MV-4-11 (cell line): Measurements from ENCODE around the gene OBSL1.

Experiments used
- DNase-seq: peaks from one replicate; lab custom pipeline; 2025; lab: John Stamatoyannopoulos, UW

The OBSL1 gene

DNA sequence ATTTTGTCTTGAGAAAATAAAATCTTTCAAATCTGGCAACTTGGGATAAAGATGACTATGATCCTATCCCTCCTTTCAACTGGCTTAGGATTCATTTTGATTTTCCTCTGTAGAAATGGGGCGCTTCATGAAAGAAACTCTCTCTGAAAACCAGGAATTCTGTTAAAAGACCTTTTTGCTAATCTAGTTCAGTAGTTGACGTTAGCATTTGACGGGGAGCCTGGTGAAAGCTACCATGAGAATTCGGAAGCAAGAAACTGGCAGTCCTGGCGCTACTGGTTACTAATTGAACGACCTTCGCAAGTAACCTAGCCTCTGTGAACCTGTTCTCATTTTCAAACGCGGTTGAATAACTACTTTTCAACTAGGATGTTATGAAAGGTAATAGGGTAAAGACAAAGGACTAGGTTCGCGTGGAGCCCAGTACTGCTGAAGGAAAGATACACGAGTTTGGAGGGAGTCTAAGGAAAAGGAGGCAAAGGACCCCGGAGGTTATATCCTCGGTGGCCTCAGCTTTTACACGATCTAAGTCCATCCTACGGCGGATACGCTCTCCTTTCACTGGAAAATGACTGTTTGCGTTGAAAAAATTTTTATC lies 25.7 kb upstream of the OBSL1 start:
- peak; percentile 30 for DNase-seq

DNA sequence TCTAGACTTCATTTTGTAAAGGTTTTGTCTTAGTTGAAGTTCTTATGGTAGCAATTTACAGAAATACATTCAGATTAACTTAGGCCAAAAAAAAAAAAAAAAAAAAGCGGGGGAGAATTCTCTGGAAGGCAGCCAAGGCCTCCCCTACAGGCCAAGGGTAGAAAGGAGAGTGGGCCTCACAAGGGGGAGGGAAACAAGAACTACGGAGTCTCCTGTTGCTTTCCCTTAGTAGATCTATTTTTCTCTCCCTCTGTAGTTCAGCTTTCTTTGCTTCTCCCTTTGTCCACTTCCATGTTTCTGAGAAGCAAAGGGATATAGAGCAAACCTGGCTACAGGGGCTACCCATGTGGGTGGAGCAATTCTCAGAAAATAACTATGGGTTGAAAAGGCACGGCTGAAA lies 23.9 kb upstream of the OBSL1 start:
- peak; percentile 13 for DNase-seq

DNA sequence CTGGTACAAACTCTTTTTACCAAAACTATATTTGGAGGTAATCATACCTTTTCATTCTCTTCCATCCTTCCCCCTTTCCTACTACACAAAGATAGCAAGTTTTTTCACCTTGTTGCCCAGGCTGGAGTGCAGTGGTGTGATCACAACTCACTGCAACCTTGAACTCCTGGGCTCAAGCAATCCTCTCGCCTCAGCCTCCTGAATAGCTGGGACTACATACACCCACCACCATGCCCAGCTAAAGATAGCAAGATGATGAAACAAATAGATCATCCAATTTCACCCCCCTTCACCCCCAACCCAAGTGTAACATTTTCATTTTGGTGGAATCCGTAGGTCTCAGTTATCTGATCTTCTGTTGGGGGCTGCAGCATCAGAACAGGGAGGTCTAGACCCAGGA lies 21.8 kb upstream of the OBSL1 start:
- DNase-seq, result no peak

DNA sequence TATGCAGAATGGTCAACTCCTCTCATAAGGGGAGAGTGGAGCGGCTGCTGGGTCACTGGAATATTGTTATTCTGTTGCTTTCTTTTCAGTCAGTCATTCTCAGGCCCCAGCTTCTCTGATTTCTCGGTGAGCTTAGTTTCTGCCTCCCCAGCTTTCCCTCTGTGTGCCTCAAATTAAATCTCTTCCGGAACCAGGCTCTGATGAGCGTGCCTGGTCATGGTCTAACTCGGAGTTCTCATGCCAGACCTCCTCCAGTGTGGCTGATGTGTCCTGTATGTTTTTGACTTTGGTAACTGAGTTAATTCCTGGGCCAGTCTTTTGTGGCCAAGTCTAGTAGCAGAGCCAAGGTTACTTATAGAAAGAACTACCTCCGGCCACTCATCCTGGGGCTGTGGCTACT lies 21.4 kb upstream of the OBSL1 start:
- no peak for DNase-seq

DNA sequence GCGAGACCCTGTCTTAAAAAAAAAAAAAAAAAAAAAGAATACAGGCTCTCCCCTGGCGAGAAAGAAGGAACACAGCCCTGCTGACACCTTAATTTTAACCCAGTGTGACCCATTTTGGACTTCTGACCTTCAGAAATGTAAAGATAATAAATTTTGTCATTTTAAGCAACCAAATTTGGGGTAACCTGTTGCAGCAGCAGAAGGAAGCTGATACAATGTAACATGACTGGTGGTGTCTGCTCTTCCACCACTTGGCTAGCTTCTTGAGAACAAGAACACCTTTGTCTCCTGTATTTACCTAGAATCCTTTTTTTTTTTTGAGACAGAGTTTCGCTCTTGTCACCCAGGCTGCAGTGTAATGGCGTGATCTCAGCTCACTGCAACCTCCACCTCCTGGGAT lies 19.8 kb upstream of the OBSL1 start:
- no peak for DNase-seq

DNA sequence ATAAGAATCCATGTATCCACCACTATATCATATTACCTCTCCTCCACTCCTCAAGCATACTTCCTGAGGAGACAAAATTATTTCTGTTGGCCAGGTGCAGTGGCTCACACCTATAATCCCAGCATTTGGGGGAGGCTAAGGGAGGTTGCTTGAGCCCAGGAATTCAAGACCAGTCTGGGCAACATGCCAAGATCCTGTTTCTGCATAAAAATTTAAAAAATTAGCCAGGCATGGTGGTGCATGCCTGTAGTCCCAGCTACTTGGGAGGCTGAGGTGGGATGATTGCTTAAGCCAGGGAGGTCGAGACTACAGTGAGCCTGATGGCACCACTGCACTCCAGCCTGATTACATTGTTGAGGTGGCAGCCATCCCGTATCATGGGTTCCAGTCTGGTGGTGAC lies 10.0 kb upstream of the OBSL1 start:
- DNase-seq, result no peak

DNA sequence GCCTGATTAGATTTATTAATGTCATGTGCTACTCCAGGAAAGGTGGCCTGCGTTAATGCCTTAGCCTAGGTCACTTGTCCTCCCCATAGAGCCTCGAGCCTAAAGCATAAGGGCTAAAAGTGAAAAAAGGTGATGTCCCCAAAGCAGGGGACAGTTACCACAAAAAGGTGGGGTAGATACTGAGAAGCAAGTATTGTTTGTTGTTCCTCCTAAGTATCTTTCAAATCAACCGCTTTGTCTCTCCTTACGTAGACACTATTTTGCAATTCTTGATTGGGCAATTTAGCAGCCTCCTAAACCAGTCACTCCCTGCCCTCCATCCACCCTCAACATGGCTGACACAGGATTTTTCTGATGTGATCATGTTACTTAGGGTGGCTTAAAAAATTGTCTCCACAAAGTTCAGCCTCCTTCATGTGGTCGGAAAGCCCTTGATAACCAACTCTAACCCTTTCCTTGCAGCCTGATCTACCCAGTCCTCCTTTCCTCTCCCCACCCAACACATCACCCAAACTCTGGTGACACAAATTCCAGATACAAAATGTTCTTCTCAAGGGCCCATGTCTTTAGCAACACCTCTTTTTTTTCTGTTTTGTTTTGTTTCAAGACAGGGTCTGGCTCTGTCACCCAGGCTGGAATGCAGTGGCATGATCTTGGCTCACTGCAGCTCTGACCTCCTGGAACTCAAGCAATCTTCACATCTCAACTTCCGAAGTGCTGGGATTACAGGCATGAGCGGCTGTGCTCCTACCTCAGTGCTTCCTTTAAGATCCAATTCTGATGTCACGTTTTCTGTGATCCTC lies 7.7 kb upstream of the OBSL1 start:
- DNase-seq, result peak; percentile 84

DNA sequence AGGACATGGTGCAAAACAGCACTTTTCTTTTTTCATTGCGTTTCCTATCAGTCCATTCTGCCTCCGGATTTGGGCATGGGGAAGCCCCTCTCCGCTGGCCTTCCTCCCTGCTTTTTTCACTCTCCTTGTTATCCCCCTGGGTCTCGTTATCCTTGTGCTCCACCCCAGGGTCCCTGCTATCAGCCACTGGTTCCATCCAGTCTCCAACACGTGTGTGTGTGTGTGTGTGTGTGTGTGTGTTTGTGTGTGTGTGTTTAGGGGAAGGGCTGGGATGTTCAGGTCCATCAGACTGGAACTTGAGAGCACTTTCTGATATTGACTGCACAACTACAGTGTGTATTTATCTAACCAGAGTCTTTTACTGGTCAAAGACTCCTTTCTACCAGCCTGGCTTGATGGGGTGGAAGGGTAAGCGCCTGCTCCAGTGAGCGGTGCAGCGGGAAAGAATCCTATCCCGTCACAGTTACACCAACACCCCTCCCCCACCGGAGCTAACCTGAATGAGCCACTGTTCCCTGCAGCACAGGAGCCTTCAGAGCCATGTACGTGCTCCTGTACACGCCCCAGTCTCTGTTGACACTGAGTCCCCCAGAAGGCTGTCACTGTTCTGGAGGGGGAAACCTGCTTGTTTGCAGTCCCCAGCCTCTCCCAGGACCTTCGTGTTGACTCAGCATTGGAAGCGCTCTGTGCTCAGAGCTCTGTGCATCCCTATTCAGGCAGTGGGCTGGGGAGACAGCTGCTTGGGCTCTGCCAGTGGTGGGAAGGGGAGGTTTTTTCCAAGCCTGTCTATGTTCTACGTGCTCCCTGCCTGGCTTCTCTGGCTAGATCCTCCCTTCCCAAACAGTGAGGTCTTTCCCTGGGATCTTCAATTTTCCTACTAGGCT lies 5.4 kb upstream of the OBSL1 start:
- DNase-seq, result no peak

DNA sequence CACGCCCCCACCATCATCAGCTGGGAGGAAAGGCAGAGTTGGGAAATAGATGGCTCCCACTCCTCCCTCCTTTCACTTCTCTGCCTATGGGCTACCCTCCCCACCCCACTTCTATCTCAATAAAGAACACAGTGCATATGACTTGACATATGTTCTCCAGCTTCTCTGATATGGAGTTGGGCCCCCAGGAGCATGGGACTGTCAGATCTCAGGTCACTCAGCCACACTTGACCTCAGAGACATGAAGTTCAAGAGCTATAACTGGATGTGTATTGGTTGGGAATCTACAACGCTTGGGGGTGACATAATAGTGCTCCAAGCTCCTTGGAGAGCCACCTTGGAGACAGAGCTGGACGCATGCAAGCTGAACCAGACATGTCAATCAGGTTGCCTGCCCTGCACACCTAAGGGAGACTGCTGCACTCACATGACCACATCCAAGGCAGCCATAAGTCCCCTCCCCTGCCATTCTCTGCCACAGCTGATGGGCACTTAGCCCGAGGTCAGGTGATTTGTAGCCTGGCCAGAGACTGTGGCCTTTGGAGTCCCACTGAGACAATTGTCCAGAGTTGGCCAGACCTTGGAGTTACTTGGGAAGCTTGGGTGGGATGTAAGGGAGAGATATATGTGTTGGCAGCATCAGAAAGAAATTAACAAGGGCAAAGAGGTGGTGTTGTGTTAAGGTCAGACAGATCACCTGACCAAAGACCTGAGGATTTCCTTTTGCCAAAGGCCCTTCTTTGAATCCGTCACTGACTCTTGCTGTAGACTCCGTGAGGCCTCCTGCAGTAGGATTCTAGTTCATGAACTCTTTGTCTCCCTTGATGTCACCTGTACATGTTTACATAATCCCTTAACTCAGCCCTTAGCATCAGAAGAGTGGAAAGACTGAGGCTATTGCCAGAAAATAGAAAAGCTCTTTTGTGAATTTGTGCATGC lies 4.5 kb upstream of the OBSL1 start:
- no peak for DNase-seq

DNA sequence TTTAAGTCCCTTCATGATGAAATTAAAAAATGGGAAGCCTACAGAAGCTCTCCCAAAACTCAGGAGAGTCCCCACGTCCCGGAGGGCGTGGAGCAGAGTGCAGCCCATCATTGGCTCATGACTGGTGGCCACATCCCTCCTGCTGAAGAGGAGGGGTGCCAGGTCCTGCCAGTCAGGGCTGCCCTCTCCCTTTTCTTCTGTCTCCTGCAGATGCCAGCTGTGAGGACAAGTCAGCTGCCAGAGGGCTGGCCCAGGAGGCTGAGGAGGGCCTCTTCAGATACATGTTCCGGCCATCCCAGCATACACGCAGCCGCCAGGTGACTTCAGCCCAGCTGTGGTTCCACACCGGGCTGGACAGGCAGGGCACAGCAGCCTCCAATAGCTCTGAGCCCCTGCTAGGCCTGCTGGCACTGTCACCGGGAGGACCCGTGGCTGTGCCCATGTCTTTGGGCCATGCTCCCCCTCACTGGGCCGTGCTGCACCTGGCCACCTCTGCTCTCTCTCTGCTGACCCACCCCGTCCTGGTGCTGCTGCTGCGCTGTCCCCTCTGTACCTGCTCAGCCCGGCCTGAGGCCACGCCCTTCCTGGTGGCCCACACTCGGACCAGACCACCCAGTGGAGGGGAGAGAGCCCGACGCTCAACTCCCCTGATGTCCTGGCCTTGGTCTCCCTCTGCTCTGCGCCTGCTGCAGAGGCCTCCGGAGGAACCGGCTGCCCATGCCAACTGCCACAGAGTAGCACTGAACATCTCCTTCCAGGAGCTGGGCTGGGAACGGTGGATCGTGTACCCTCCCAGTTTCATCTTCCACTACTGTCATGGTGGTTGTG lies 3.4 kb upstream of the OBSL1 start:
- DNase-seq, result no peak

DNA sequence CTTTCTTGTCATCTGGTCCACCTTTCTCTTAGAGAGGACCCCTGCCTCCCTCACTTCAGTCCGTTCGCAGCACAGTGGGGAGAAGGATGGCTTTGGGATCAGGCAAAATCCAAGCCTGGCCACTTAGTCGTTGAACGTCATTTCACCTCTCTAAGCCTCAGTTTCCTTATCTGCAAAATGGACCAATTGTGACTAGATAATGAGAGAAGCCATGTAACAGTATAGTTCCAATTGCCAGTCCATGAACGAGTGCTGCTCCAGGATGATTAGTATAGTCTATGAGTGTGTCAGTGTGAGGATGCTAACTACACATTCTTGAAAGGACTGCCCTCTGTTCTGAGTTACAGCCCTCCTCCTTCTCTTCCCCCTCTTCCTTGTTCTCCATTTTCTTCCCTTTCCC lies 1.8 kb upstream of the OBSL1 start:
- DNase-seq, result no peak

DNA sequence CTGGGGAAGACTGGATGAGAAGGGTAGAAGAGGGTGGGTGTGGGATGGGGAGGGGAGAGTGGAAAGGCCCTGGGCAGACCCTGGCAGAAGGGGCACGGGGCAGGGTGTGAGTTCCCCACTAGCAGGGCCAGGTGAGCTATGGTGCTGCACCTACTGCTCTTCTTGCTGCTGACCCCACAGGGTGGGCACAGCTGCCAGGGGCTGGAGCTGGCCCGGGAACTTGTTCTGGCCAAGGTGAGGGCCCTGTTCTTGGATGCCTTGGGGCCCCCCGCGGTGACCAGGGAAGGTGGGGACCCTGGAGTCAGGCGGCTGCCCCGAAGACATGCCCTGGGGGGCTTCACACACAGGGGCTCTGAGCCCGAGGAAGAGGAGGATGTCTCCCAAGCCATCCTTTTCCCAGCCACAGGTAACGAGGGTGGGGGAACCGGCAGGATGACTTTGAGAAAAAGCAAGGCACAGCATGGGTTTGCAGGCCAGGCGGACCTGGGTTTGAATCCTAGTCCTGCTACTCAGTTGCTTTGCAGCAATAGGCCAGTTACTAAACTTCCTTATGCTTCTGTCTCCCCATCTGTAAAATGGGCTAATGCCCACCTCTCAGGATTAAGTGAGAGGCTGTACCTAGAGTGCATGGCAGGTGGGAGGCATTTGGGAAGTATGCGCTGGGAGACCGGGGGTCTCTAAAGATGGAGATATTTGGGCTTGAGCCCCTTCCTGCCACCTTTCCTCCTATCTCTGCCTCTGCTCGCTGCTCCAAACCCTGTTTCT lies 1.1 kb upstream of the OBSL1 start, which contains the start of gene INHA:
INHA (plus strand) TSS at position 74 of the 765 bp plus-strand sequence; CDS start at position 139, 65 bp downstream.
- DNase-seq, result no peak

DNA sequence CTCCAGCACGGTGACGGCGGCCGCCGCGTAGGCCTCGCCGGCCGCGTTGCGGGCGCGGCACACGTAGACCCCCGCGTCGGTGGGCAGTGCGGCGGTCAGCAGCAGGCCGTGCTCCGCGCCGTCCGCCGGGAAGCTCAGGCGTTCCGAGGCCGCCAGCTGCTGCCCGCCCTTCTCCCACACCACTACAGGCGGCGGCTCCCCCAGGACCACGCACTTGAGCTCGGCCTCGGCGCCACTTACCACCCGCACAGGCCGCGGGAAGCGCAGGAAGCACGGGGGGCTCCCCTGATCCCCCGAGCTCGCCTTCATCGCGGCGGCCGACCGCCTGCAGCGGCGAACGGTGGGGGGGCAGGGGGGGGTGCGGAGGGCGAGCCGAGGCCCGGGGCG lies 422 bp downstream of the OBSL1 start:
- DNase-seq, result no peak

DNA sequence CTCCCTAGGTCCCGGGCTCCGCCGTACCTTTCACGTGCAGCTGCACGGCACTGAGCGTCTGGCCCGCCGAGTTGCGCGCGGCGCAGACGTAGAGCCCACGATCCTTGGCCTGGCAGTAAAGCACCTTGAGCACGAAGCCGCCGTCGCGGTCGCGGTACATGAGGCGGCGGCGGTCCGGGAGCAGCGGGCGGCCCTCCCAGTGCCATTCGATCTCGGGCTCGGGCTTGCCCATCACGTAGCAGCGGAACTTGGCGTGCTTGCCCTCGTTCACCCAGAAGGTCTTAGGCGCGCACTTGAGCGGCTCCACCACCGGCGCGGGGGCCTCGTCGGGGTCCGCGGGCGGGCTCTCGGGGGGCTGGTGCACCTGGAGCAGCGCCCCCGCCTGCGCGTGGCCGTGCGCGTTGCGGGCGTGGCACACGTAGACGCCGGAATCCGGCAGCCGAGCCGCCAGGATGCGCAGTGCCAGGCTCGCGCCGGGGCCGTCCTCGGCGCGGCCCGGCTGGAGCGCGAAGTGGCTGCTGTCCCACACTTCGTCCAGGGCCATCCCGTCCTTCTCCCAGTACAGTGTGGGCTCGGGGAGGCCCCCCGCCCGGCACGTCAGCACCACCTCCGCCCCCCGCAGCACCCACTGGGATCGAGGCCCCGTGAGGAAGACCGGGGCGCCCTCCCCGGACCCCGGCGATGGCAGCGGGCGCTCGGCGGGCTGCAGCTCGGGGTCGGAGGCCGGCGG lies 980 bp downstream of the OBSL1 start:
- DNase-seq, result no peak

DNA sequence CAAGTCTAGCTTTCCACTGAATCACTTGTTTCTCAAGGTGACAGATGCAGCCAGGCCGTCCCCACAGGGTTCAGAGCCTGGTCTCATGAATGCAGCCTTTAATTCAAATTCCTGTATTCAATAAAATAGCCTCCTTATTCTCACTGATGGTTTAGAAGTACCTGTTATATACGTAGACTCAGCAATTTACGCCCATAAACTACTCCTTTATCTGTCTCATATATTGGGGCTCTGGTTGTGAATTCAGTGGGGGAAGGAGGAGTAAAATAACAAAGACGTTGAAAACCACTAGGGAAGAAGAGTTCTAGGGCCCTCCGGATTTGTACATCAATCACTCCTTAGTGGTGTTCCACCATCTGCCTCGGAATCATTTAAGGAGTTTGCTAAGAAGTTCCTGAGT lies 1.7 kb downstream of the OBSL1 start:
- DNase-seq, result no peak

DNA sequence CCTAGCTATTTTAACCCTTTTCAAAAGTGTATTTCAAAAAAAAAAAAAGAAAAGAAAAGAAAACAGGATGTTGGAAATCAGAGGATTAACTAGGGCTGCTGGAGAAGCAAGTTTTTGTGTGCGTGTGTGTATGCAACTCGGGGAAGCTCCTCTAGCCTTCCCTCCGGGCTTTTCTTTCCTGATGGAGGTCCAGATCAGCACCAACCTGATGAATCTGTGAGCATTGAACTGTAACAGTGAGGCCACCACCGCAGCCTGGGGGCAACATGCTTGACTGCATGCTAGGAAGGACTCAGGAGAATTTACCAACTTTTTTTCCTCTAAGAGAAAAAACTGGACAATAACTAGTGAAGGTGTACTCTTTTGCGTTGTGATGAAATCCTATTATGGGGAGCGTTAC lies 2.3 kb downstream of the OBSL1 start:
- no peak for DNase-seq

DNA sequence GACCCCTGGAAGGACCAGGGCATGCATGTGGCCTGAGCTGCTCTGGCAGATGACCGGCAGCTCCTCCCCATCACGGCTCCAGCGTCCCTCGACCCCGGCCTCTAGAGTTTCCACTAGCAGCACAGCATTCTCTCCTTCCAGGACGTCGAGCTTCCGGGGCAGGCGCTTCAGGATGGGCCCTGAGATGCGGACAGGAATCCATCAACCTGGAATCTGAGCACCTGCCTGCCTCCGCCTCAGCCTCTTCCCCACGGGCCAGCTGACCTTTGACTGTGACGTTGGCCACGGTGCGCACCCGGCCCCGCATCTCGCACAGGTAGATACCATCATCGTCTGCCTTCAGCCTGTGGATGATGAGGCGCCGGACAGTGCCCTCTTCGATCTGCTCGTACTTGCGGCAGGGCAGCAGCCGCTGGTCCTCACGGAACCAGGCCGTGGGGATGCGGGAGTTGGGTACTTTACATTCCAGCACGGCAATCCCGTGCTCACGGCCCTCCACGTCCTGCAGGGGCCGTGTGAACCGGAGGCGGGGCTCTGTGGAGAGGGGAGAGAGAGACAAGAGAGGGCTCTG lies 3.5 kb downstream of the OBSL1 start:
- DNase-seq, result no peak

DNA sequence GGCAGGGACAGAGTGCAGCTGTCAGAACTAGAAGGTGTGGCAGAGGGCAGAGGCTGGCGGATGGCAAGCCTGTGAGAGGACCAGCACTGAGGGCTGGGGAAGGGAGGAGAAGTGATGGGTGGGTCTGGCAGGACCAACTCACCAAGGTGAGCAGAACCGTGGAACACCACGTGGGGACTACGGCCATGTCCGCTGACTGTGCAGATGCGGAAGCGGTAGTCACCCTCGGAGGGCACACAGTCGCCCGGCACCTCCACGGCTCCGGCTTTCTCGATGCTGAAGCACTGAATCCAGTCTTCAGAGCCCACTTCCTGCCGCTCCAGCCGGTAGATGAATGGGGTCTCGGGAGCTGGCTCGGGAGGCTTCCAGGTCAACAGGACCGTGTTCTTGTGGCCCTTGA lies 4.2 kb downstream of the OBSL1 start:
- DNase-seq, result no peak

DNA sequence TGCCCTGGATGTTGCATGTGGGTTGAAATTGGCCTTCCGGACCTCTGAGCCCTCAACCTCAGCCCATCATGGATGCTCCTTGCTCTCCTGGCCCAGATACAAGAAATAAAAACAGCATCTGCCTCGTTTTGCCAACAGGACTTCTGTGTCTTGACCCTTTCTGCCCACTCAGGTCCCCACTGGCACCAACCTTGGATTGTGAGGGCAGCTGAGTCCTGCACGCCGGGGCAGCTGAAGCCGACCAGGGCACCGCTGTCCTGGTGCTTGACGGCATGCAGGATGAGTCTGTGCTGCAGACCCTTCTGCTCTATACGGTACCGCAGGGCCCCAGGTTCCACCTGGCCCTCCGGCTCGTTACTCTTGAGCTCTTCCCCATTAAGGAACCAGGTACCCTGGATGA lies 4.7 kb downstream of the OBSL1 start:
- no peak for DNase-seq
